Measurements from ENCODE around the gene IKBKE. TPM values are rescaled to one million over a fixed set of nuclear protein-coding genes. Genes with fewer than 3 reads are reported as not detected.

Gene IKBKE
- total RNA-seq, 4 donors from 2014 or later = 4.3 to 8.2 (median 5.6) TPM

- DNase-seq (ENCODE audit: low spot score) = no peak
- TF ChIP-seq, protein P1, sequence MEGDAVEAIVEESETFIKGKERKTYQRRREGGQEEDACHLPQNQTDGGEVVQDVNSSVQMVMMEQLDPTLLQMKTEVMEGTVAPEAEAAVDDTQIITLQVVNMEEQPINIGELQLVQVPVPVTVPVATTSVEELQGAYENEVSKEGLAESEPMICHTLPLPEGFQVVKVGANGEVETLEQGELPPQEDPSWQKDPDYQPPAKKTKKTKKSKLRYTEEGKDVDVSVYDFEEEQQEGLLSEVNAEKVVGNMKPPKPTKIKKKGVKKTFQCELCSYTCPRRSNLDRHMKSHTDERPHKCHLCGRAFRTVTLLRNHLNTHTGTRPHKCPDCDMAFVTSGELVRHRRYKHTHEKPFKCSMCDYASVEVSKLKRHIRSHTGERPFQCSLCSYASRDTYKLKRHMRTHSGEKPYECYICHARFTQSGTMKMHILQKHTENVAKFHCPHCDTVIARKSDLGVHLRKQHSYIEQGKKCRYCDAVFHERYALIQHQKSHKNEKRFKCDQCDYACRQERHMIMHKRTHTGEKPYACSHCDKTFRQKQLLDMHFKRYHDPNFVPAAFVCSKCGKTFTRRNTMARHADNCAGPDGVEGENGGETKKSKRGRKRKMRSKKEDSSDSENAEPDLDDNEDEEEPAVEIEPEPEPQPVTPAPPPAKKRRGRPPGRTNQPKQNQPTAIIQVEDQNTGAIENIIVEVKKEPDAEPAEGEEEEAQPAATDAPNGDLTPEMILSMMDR (IDR thresholded peaks at IDR 0.05) = no peak
- ATAC-seq (ENCODE audit: low FRiP score) = no peak
Observed at GRCh38 chr1:206445911-206446356, 24.3 kb upstream of the IKBKE start.

DNA sequence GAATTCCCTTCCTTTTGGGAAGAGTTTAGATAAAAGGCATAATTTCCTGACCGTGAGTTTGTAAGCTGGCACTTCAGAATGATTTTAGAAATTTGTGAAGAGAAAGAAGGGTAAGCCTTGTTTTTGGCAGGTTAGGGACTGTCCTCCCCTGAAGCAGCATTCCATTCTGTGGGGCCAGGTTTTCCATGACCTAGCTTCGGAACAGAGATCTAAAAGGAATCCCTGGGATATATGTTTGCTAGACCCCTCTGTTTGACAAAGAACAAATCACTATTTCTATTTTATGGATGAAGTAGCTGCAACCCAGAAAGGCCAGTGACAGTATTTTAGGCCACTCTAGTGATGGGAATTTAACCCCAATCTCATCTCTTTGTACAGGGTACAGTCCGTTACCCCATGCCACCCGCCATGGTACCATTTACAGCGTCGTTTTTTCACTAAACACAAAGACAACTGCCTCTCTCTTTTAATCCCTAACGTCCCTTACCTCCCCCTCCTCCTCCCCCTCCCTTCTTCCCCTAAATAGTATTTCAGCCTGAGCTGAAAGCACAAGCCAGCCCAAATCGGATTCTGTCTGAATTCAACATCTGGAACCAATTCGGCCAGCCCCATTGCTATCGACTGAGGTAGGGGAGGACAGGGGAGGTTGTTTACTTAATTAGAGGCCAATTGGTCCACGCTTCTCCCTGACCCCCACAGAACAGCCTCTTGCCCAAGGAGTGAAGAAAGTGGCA, 23.4 kb upstream of the IKBKE start:
- TF ChIP-seq, protein P1 (IDR thresholded peaks at IDR 0.05) = no peak
- no peak for ATAC-seq (ENCODE audit: low FRiP score)
- DNase-seq (ENCODE audit: low spot score) = no peak

GRCh38 chr1:206447422-206447765, 22.9 kb upstream of the IKBKE start:
- no peak for DNase-seq (ENCODE audit: low spot score)
- TF ChIP-seq, protein P1 (IDR thresholded peaks at IDR 0.05) = no peak
- ATAC-seq (ENCODE audit: low FRiP score) = no peak

- TF ChIP-seq, protein P1 (IDR thresholded peaks at IDR 0.05) = no peak
- ATAC-seq (ENCODE audit: low FRiP score) = no peak
- no peak for DNase-seq (ENCODE audit: low spot score)
Observed at GRCh38 chr1:206447792-206448191, 22.5 kb upstream of the IKBKE start.

DNA sequence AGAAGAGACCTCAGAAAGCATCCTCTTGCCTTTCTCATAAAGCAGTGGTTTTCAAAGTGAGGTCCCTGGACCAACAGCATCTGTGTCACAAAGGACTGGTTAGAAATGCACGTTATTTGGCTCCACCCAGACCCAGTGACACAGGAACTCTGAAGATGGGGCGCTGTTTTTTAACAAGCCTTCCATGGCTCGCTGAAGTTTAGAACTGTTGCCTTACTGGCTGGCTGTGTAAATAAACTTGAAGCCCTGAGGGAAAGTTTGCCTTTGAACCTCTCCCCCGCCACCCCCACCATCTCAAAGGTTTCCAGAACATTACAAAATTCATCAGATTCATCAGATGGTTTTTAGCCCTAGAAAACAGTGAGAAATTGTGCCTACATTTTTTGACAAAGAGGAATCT, 21.8 kb upstream of the IKBKE start:
- no peak for DNase-seq (ENCODE audit: low spot score)
- ATAC-seq (ENCODE audit: low FRiP score) = no peak
- TF ChIP-seq, protein P1 (IDR thresholded peaks at IDR 0.05) = no peak

DNA sequence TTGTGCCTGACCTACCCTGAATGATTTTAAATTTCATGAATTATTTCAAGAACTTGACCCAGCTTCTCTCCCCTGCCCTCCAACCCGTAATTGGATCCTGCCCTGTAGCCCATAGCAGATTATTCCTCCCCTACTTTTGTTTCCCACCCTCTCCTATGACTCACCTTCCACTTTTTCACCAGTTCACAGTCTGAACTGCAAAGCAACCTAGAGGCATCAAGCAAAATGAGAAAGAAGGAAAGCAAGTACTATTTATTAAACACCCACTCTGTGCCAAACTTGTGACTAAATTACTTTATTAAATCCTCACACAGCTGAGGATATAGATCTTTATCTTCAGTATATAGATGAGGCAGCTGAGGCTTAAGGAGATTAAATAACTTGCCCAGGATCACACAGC, 20.7 kb upstream of the IKBKE start:
- ATAC-seq (ENCODE audit: low FRiP score) = no peak
- TF ChIP-seq, protein P1 (IDR thresholded peaks at IDR 0.05) = no peak
- DNase-seq (ENCODE audit: low spot score) = no peak

DNA sequence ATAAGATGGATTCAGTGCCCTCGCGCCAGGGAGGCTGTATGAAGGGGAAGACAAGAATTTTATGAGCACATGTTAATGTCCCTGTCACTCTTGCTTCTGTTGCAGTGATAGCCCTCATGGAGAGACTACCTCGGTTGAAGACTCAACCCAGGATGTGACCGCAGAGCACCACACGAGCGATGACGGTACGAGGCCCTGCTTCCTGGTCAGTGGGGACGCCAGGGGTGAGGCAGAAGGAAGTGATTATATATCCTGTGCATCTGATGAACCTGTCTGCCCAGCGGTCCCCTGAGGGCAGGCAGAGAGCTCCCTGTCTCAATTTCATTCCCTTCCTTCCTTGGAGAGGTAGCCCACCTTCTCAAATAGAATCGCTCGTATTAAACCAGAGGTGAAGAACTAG, 20.0 kb upstream of the IKBKE start:
- DNase-seq (ENCODE audit: low spot score) = no peak
- no peak for ATAC-seq (ENCODE audit: low FRiP score)
- TF ChIP-seq, protein P1 (IDR thresholded peaks at IDR 0.05) = no peak
